HFF-Myc (cell line): ENCODE measurements around the gene GALNT15.
A peak's percentile ranks its signal among the peaks of the same experiment; 100 is the strongest.

Experiments
- DNase-seq: peaks from one replicate; pipeline ENCODE4 v3.0.0-alpha.2; 2011; ENCODE audit warnings: low read depth; ENCODE audit errors: extremely low read depth
- H3K4me3 ChIP-seq: replicated peaks from 2 replicates; pipeline ENCODE4 v1.5.1; 2011; ENCODE audit warnings: low read depth, mild to moderate bottlenecking, control low read depth, low read length
- TF ChIP-seq, protein P1 (sequence below): IDR thresholded peaks from 2 replicates; pipeline ENCODE4 v1.5.1; 2012; ENCODE audit warnings: mild to moderate bottlenecking, low read depth, low read length, control low read depth; ENCODE audit errors: missing control alignments

GALNT15 gene

DNA sequence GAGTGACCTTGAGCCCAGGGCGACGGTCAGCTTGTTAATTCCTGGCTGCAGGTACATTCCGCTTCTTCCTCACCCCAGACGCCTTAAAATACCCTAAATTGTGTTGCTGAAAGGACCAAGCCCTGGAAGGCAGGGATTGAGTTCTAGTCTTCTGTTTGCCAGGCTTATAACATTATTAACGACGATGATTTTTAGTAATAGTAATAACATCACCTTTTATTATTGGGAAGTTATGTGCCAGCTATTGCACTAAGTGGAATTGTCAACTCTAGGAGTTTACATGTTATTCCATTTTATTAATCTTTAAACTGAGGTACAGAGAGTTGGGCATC lies 90.9 kb downstream of the GALNT15 start:
- TF ChIP-seq, protein P1, sequence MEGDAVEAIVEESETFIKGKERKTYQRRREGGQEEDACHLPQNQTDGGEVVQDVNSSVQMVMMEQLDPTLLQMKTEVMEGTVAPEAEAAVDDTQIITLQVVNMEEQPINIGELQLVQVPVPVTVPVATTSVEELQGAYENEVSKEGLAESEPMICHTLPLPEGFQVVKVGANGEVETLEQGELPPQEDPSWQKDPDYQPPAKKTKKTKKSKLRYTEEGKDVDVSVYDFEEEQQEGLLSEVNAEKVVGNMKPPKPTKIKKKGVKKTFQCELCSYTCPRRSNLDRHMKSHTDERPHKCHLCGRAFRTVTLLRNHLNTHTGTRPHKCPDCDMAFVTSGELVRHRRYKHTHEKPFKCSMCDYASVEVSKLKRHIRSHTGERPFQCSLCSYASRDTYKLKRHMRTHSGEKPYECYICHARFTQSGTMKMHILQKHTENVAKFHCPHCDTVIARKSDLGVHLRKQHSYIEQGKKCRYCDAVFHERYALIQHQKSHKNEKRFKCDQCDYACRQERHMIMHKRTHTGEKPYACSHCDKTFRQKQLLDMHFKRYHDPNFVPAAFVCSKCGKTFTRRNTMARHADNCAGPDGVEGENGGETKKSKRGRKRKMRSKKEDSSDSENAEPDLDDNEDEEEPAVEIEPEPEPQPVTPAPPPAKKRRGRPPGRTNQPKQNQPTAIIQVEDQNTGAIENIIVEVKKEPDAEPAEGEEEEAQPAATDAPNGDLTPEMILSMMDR, result no peak
- no peak for DNase-seq
- H3K4me3 ChIP-seq, result peak overlapping the region; percentile 89

DNA sequence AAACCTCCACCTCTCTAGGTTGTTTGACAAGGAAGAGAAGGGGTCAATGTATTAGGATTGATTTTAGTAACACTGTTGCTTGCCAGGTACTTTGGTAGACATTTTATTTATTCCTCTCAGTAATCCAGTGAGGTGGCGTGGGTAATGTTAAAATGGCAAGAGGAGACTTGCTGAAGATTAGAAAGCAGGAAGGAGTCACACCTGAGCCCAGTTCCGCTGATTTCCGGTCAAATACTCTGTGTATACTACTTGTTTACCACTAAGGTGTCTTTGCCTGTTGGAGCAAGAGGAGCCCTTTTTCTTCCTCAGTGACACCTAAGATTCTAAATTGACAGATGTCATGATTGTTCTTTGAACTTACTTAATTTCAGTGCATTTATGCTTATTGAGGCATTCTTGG lies 92.2 kb downstream of the GALNT15 start:
- H3K4me3 ChIP-seq, result no peak overlapping the region; the same call in 1 of the 2 replicates
- TF ChIP-seq, protein P1, result no peak
- no peak for DNase-seq

DNA sequence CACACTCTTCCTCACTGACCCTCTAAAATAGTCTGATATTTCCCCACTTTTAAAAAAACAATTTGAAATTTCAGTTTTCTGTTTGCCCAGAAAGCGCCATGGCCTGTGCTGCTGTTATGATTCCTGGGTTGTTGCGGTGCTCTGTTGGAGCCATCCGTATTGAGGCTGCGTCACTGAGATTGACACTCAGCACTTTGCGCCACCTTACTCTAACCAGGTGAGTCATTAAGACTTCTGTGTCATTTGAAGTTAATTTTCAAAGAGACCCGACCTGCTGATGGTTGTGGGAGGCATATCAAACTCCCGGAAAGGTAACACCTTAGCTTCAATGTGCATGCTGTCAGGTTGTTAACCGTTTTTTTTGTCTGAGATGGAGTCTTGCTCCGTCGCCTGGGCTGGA lies 96.4 kb downstream of the GALNT15 start:
- no peak for DNase-seq
- H3K4me3 ChIP-seq, result no peak overlapping the region
- TF ChIP-seq, protein P1, result no peak

DNA sequence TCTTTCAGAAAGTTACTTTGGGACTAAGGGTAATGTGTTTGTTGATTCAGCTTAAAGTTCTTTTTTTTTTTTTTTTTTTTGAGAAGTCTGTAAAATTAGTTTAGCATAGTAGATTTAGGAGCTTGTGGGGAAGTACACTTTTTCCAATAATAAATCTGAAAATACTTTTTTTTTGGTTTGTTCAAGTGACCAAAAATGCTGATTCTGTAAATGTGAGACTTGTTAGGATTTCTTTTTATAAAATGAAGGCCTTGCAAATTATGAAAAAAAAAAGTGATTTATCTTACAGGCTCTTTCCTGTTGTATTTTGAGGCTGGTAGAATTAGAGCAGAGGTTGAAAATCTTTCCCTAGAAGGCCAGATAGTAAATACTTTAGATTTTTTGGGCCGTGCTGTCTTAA lies 98.1 kb downstream of the GALNT15 start:
- TF ChIP-seq, protein P1, result no peak
- H3K4me3 ChIP-seq, result no peak overlapping the region
- DNase-seq, result no peak

DNA sequence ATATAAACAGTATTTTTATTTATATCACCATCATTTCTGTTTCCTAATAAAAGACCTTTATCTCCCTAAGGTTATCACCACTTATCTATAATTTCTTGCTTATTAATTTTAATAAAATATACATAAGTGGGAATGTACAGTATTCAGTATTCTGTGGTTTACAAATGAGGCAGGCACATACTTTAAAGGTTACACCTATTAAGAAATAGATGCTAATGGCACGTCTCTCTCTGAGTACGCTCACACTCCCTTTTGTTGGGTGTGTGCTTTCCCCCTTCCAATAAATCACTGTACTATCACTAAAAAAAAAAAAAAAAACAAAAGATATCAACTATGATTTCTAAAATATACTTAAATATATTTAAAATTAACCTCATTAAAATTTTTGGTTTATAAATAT lies 99.4 kb downstream of the GALNT15 start:
- H3K4me3 ChIP-seq, result no peak overlapping the region
- no peak for DNase-seq
- TF ChIP-seq, protein P1, result no peak

DNA sequence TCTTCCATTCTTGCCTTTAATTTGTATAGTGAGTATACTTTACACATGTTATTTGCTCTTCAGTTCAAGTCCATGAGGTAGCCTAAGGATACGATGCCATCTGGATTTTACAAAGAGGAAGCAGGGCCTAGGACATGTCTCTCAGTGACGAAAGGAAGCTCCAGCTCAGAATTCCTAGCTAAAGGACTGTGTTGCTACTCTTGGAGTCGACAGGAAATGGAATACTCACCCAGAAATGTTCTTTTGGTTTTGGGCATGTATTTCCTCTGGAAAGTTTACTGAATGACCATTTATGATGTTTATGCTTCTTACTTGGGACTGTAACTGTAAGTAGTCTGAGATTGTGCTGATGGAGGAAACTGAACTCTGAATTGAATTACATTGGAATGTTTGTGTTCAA lies 103.0 kb downstream of the GALNT15 start:
- DNase-seq, result peak; percentile 21
- no peak overlapping the region for H3K4me3 ChIP-seq
- TF ChIP-seq, protein P1, result no peak

DNA sequence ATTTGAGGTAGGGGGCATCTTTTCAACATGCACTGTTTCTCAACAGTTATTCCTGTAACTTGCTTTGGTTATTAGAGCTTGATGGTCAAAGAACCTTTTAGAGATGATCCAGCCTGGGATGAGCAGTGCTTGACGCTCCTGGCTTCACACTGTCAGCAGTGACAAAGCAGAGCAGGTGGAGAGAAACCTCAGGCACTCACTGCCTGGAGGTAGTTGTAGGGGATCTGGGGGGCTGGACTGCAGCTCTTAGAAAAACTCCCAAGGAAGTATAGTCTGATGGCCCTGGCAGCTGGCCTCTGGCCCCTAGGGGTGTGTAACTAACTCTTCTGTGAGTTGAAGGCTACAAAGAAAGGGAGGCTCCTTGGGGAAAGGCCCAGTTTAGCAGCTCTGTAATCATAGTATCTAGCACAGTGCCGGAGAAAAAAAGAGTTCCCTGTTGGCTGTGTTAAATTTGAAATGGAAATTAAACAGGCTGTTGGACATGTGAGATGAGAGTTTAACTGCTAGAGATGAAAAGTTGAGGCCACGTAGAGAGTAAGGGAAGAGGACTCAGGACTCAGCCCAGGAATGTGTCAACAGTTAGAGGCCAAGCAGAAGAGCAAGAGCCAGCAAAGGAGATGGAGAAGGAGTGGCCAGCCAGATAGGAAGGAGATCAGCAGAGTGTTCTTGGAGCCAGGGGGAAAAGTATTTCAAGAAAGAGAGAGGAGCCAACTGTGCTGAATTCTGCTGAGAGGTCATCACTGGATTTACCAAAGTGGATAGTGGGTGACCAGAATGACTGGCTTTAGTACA lies 104.7 kb downstream of the GALNT15 start:
- no peak overlapping the region for H3K4me3 ChIP-seq
- TF ChIP-seq, protein P1, result no peak
- no peak for DNase-seq
